Stimulated activated CD8-positive, alpha-beta memory T cell treated with anti-CD3 and anti-CD28 coated beads, Interleukin-15, amount 100 ng/mL, for 24 hours (primary cell): Measurements from ENCODE around the gene HNRNPAB.
"Not testable (repeated sequence)": the region's sequence is repeated elsewhere in the genome, so short reads cannot be mapped to it uniquely, and the experiment has no call there.

Experiments
- DNase-seq: peaks from one replicate; pipeline ENCODE4 v3.0.0-alpha.2; 2020; ENCODE audit warnings: low read depth

The HNRNPAB gene

GRCh38 chr5:178212241-178213002 lies 8.1 kb downstream of the HNRNPAB start:
- no peak for DNase-seq

GRCh38 chr5:178213003-178213461 lies 8.7 kb downstream of the HNRNPAB start:
- no peak for DNase-seq

GRCh38 chr5:178213748-178214151 lies 9.4 kb downstream of the HNRNPAB start:
- no peak for DNase-seq

- DNase-seq, result no peak
Measured at GRCh38 chr5:178214160-178214803, 9.9 kb downstream of the HNRNPAB start.

GRCh38 chr5:178215280-178216002 lies 11.1 kb downstream of the HNRNPAB start:
- no peak for DNase-seq

GRCh38 chr5:178216088-178216534 lies 11.8 kb downstream of the HNRNPAB start:
- DNase-seq, result no peak

- DNase-seq, result no peak
Measured at GRCh38 chr5:178216779-178217178, 12.4 kb downstream of the HNRNPAB start.

GRCh38 chr5:178218237-178218776 lies 14.0 kb downstream of the HNRNPAB start:
- no peak for DNase-seq

- DNase-seq, result no peak
Measured at GRCh38 chr5:178218827-178219226, 14.5 kb downstream of the HNRNPAB start.

GRCh38 chr5:178221282-178221681 lies 16.9 kb downstream of the HNRNPAB start:
- no peak for DNase-seq

- no peak for DNase-seq
Measured at GRCh38 chr5:178221853-178222252, 17.5 kb downstream of the HNRNPAB start.

GRCh38 chr5:178222292-178222691 lies 18.0 kb downstream of the HNRNPAB start:
- no peak for DNase-seq

GRCh38 chr5:178223196-178223773 lies 19.0 kb downstream of the HNRNPAB start:
- no peak for DNase-seq

GRCh38 chr5:178223828-178224335 lies 19.5 kb downstream of the HNRNPAB start:
- DNase-seq, result no peak

- DNase-seq, result no peak
Measured at GRCh38 chr5:178224403-178224802, 20.1 kb downstream of the HNRNPAB start.

GRCh38 chr5:178225174-178225573 lies 20.8 kb downstream of the HNRNPAB start:
- DNase-seq, result no peak

- DNase-seq, result no peak
Measured at GRCh38 chr5:178227138-178227659, 22.9 kb downstream of the HNRNPAB start.

GRCh38 chr5:178227929-178228328 lies 23.6 kb downstream of the HNRNPAB start:
- no peak for DNase-seq

GRCh38 chr5:178228609-178229008 lies 24.3 kb downstream of the HNRNPAB start:
- no peak for DNase-seq

- not testable (repeated sequence) for DNase-seq
Measured at GRCh38 chr5:178229111-178229510, 24.8 kb downstream of the HNRNPAB start.

GRCh38 chr5:178229861-178230260 lies 25.5 kb downstream of the HNRNPAB start:
- no peak for DNase-seq
